H9 (cell line): ENCODE results near the gene TNP2. TPM values are rescaled to one million over a fixed set of nuclear protein-coding genes. Genes with fewer than 3 reads are reported as not detected.

ENCODE experiments used
- DNase-seq: peaks from one replicate; pipeline ENCODE4 v3.0.0-alpha.2; 2017
- H2AFZ ChIP-seq: one replicate; pipeline ENCODE4 v1.6.1; 2013; ENCODE audit warnings: mild to moderate bottlenecking, low read length, control low read depth, moderate library complexity
- H2AK5ac ChIP-seq: 2 replicates; pipeline ENCODE4 v1.6.1; 2013; ENCODE audit warnings: low read length, control low read depth, mixed read lengths; ENCODE audit not compliant: insufficient read length
- H2BK120ac ChIP-seq: one replicate; pipeline ENCODE4 v1.6.1; 2013; ENCODE audit warnings: low read depth, mild to moderate bottlenecking, low read length, control low read depth, inconsistent platforms; ENCODE audit not compliant: poor library complexity, severe bottlenecking
- H2BK12ac ChIP-seq: 2 replicates; pipeline ENCODE4 v1.6.1; 2013; ENCODE audit warnings: low read length, control low read depth, mixed read lengths, low read depth; ENCODE audit not compliant: insufficient read length
- H2BK15ac ChIP-seq: 2 replicates; pipeline ENCODE4 v1.6.1; 2013; ENCODE audit warnings: low read depth, low read length, control low read depth
- H2BK20ac ChIP-seq: one replicate; pipeline ENCODE4 v1.6.1; 2013; ENCODE audit warnings: low read depth, mild to moderate bottlenecking, low read length, control low read depth, inconsistent platforms; ENCODE audit not compliant: poor library complexity, severe bottlenecking
- H2BK5ac ChIP-seq: 2 replicates; pipeline ENCODE4 v1.6.1; 2013; ENCODE audit warnings: low read length, control low read depth, mixed read lengths; ENCODE audit not compliant: insufficient read length
- H3K14ac ChIP-seq: 2 replicates; pipeline ENCODE4 v1.6.1; 2013; ENCODE audit warnings: low read length, control low read depth; ENCODE audit not compliant: insufficient read depth
- H3K18ac ChIP-seq: 2 replicates; pipeline ENCODE4 v1.6.1; 2013; ENCODE audit warnings: low read depth, mild to moderate bottlenecking, mixed read lengths, low read length, control low read depth; ENCODE audit not compliant: insufficient read length
- H3K23ac ChIP-seq: 2 replicates; pipeline ENCODE4 v1.6.1; 2013; ENCODE audit warnings: low read length, control low read depth, mixed read lengths, low read depth; ENCODE audit not compliant: insufficient read length
- H3K23me2 ChIP-seq: 2 replicates; pipeline ENCODE4 v1.6.1; 2013; ENCODE audit warnings: low read depth, mild to moderate bottlenecking, mixed read lengths, low read length, control low read depth; ENCODE audit not compliant: insufficient read length, poor library complexity, severe bottlenecking
- H3K27ac ChIP-seq: 2 replicates; pipeline ENCODE4 v1.5.1; 2013; ENCODE audit warnings: low read length, control low read depth, mixed read lengths, low read depth; ENCODE audit not compliant: insufficient read length
- H3K27me3 ChIP-seq: 2 replicates; pipeline ENCODE4 v1.6.1; 2013; ENCODE audit warnings: low read length, control low read depth, inconsistent platforms; ENCODE audit not compliant: insufficient read depth
- H3K4ac ChIP-seq: 2 replicates; pipeline ENCODE4 v1.6.1; 2013; ENCODE audit warnings: low read depth, mild to moderate bottlenecking, control low read depth, inconsistent platforms, low read length, moderate library complexity
- H3K4me1 ChIP-seq: 2 replicates; pipeline ENCODE4 v1.6.1; 2013; ENCODE audit warnings: low read length, control low read depth, inconsistent platforms; ENCODE audit not compliant: insufficient read depth
- H3K4me2 ChIP-seq: 2 replicates; pipeline ENCODE4 v1.6.1; 2013; ENCODE audit warnings: low read length, control low read depth, mixed read lengths; ENCODE audit not compliant: insufficient read length, insufficient read depth
- H3K56ac ChIP-seq: 2 replicates; pipeline ENCODE4 v1.6.1; 2013; ENCODE audit warnings: low read depth, mild to moderate bottlenecking, mixed read lengths, low read length, control low read depth; ENCODE audit not compliant: insufficient read length
- H3K79me1 ChIP-seq: 2 replicates; pipeline ENCODE4 v1.6.1; 2013; ENCODE audit warnings: low read depth, mild to moderate bottlenecking, moderate library complexity, low read length, control low read depth, inconsistent platforms; ENCODE audit not compliant: insufficient read depth, poor library complexity, severe bottlenecking
- H3K79me2 ChIP-seq: 2 replicates; pipeline ENCODE4 v1.6.1; 2013; ENCODE audit warnings: low read length, control low read depth, inconsistent platforms; ENCODE audit not compliant: insufficient read depth
- H3K9ac ChIP-seq: 2 replicates; pipeline ENCODE4 v1.6.1; 2013; ENCODE audit warnings: low read length, control low read depth, mixed read lengths; ENCODE audit not compliant: insufficient read length; ENCODE audit errors: extremely low read depth
- H3K9me3 ChIP-seq: one replicate; pipeline ENCODE4 v1.6.1; 2013; ENCODE audit warnings: low read depth, low read length, inconsistent platforms; ENCODE audit not compliant: control insufficient read depth
- H3T11ph ChIP-seq: one replicate; pipeline ENCODE4 v1.6.1; 2013; ENCODE audit warnings: mild to moderate bottlenecking, low read length, control low read depth, inconsistent platforms
- H4K20me1 ChIP-seq: one replicate; pipeline ENCODE4 v1.6.1; 2013; ENCODE audit not compliant: control insufficient read depth, insufficient read length, insufficient read depth
- H4K5ac ChIP-seq: 2 replicates; pipeline ENCODE4 v1.6.1; 2013; ENCODE audit warnings: low read depth, mild to moderate bottlenecking, mixed read lengths, low read length, control low read depth; ENCODE audit not compliant: insufficient read length
- H4K8ac ChIP-seq: replicated peaks from 2 replicates; pipeline ENCODE4 v1.6.1; 2013; ENCODE audit warnings: low read length, control low read depth, mixed read lengths, low read depth; ENCODE audit not compliant: insufficient read length
- H4K91ac ChIP-seq: 2 replicates; pipeline ENCODE4 v1.6.1; 2013; ENCODE audit warnings: low read depth, mild to moderate bottlenecking, moderate library complexity, mixed read lengths, low read length, control low read depth; ENCODE audit not compliant: insufficient read length
- H3K27ac Mint-ChIP-seq, 3 experiments: 2 replicates in 2 of 3; 3 replicates in 1 of 3; pipeline ENCODE4 v1.8.0; 2020 to 2021; ENCODE audit warnings: mixed read lengths in 3 of 3, mild to moderate bottlenecking in 1 of 3, moderate library complexity in 1 of 3
- H3K27me3 Mint-ChIP-seq: 2 replicates; pipeline ENCODE4 v1.8.0; 2021; ENCODE audit warnings: low read depth, mild to moderate bottlenecking, moderate library complexity, mixed read lengths
- H3K36me3 Mint-ChIP-seq, 3 experiments: 2 replicates in 2 of 3; 3 replicates in 1 of 3; pipeline ENCODE4 v1.8.0; 2020 to 2021; ENCODE audit warnings: low read depth in 3 of 3, mixed read lengths in 3 of 3; ENCODE audit not compliant: insufficient read depth in 1 of 3
- H3K4me1 Mint-ChIP-seq, 2 experiments: 2 replicates each; pipeline ENCODE4 v1.8.0; 2020; ENCODE audit warnings: mixed read lengths in 2 of 2
- H3K4me3 Mint-ChIP-seq, 2 experiments: 2 replicates in 1 of 2; 3 replicates in 1 of 2; pipeline ENCODE4 v1.8.0; 2020 to 2021; ENCODE audit warnings: mild to moderate bottlenecking in 2 of 2, mixed read lengths in 2 of 2, moderate library complexity in 1 of 2
- H3K9me3 Mint-ChIP-seq, 2 experiments: 2 replicates in 1 of 2; 3 replicates in 1 of 2; pipeline ENCODE4 v1.8.0; 2020; ENCODE audit warnings: mild to moderate bottlenecking in 2 of 2, mixed read lengths in 2 of 2, moderate library complexity in 1 of 2
- CTCF ChIP-seq: fragments of 200-600 bp; sonication (generic); conservative IDR thresholded peaks from 3 replicates; pipeline ENCODE4 v1.8.0; 2021; ENCODE audit warnings: antibody characterized with exemption, mild to moderate bottlenecking
- WGBS: extraction: QIAGEN DNeasy Blood & Tissue Kit; methylation state at CpG from one replicate; pipeline ENCODE4 v1.1.7; 2013; ENCODE audit warnings: missing lambda C conversion rate, low lambda C conversion rate, mixed read lengths; ENCODE audit not compliant: insufficient read length; ENCODE audit errors: extremely low coverage; 5-methylcytosine and 5-hydroxymethylcytosine counted together
- total RNA-seq: library from RNA; stranded (reverse); gene quantifications from 2 replicates; pipeline ENCODE4 v1.2.1, GENCODE V29; 2021

The TNP2 gene
- total RNA-seq, 1 experiment from 2014 or later: not detected

DNA sequence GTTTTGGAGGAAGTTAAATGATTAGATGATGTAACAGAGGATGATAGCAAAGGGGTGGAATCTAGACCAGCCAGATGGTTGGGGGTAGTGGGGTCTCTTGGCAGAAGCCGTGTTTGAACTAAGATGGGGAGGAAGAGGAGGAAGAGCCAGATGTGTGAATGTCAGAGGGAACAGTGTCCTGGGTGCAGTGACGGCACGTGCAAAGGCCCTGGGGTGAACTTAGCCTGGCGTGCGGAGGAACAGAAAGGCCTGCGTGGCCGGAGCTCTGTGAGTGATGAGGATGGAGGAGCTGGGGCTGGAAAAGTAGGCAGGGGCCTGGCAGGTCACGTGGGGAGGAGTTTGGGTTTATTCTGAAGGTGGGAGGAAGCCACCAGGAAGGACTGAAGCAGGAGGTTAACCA is 49.7 kb upstream of the TNP2 start:
- H3K27me3 Mint-ChIP-seq: no peaks in the 10 kb centered on the region; the same call in 1 of the 2 replicates
- Histone ChIP-seq H3T11ph (no peak overlapping the region), H3K9me3 (no peaks in the 10 kb centered on the region), H3K27ac (no peak overlapping the region), H3K27me3 (no peaks in the 10 kb centered on the region), H2AK5ac (no peak overlapping the region), H4K20me1 (no peaks in the 10 kb centered on the region), H3K4me2 (no peak overlapping the region), H4K5ac (no peak overlapping the region), H3K9ac (no peak overlapping the region), H2BK12ac (no peak overlapping the region), H3K4me1 (peaks cover 4% of the 10 kb centered on the region; the same call in 1 of the 2 replicates), H2BK5ac (no peak overlapping the region), H2BK15ac (peak overlapping the region; percentile 90), H2AFZ (no peak overlapping the region), H3K23me2 (no peaks in the 10 kb centered on the region), H3K56ac (no peak overlapping the region), H2BK120ac (no peak overlapping the region), H3K79me1 (no peaks in the 10 kb centered on the region), H3K79me2 (no peaks in the 10 kb centered on the region; the same call in 1 of the 2 replicates), H3K14ac (no peak overlapping the region), H2BK20ac (no peak overlapping the region), H3K18ac (no peak overlapping the region), H4K91ac (peak overlapping the region; percentile 16), H3K4ac (no peak overlapping the region), H3K23ac (no peak overlapping the region), H4K8ac (no peak overlapping the region)
- H3K4me1 Mint-ChIP-seq: peaks cover 40 to 41% of the 10 kb centered on the region in 2 experiments
- no peak for TF ChIP-seq CTCF
- H3K36me3 Mint-ChIP-seq: peaks cover 5 to 6% (median 5%) of the 10 kb centered on the region in 3 experiments; a peak in 4 of 7 replicates
- H3K27ac Mint-ChIP-seq: peak overlapping the region; percentile 8 to 38 (median 9); a peak in 4 of 7 replicates
- H3K4me3 Mint-ChIP-seq: no peak overlapping the region
- no peak for DNase-seq
- WGBS: no CpG with 5 or more reads among the region's 8 CpGs
- H3K9me3 Mint-ChIP-seq: peaks cover 0 to 4% of the 10 kb centered on the region in 2 experiments; a peak in 2 of 5 replicates
